ENCODE data around the gene OR52H1.

DNA sequence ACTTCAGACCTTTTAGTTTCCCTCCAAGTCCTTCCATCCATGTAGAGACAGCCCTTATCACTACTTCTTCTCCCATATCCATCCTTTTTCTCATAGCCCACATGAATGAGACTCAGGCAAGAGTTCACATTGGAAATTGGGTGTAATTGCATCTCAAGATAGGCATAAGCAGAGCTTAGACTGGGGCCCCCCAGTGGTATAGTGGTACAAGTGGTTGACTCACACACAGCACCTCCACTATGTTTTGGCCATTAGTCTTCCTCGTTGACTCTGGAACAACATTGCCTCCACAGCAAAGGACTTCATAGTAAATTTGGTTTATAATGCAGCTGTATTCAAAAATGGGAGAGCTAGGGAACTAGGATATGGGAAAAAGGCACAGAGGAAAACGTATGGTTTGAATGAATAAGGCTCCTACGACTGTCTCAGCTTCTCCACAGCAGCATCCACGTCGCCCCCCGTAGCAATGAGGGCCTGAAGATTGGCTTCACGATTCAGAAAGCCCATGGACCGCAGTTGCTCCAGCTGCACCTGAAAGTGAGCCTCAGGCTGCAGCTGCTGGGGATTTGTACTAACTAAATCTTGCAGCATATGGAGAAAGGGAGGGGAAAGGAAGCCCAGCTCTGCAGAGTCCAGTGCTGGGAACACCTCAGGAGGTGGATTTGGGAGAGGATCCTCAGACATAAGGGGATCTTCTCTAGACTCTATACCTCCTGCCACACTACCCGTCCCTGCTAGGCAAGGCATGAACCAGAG is 41.0 kb downstream of the OR52H1 start:
- TF ChIP-seq POLR2AphosphoS5 (IDR thresholded peaks at IDR 0.05) (no peak), CTCF (IDR thresholded peaks at IDR 0.05) (no peak)
